NCI-H1105 treated with DMSO at 0.1 percent for 48 hours (cell line): ENCODE measurements around the gene EFCC1.

Experiments used
- DNase-seq: peaks from one replicate; lab custom pipeline; 2025; lab: John Stamatoyannopoulos, UW

EFCC1 gene

GRCh38 chr3:128994581-128995546, 6.2 kb upstream of the EFCC1 start:
- DNase-seq = no peak

GRCh38 chr3:128995737-128996136, 5.4 kb upstream of the EFCC1 start:
- DNase-seq = no peak

GRCh38 chr3:128996200-128996599, 4.9 kb upstream of the EFCC1 start:
- no peak for DNase-seq

- no peak for DNase-seq
These were observed 4.4 kb upstream of the EFCC1 start for GRCh38 chr3:128996726-128997125.

GRCh38 chr3:128997486-128998133, 3.5 kb upstream of the EFCC1 start:
- no peak for DNase-seq

- no peak for DNase-seq
These were observed 2.5 kb upstream of the EFCC1 start for GRCh38 chr3:128998561-128998960.

- no peak for DNase-seq
These were observed 2.0 kb upstream of the EFCC1 start for GRCh38 chr3:128999102-128999501.

- no peak for DNase-seq
These were observed 383 bp upstream of the EFCC1 start for GRCh38 chr3:129000742-129001100.

- peak; percentile 55 for DNase-seq
These were observed 885 bp downstream of the EFCC1 start for GRCh38 chr3:129001806-129002572.

GRCh38 chr3:129002573-129003569, 1.8 kb downstream of the EFCC1 start:
- DNase-seq = no peak

GRCh38 chr3:129003578-129004112, 2.5 kb downstream of the EFCC1 start:
- DNase-seq = peak; percentile 77

GRCh38 chr3:129004639-129005295, 3.7 kb downstream of the EFCC1 start:
- DNase-seq = no peak

- no peak for DNase-seq
These were observed 4.6 kb downstream of the EFCC1 start for GRCh38 chr3:129005526-129006303.

- no peak for DNase-seq
These were observed 5.8 kb downstream of the EFCC1 start for GRCh38 chr3:129006864-129007263.

GRCh38 chr3:129007792-129008191, 6.7 kb downstream of the EFCC1 start:
- DNase-seq = no peak

- no peak for DNase-seq
These were observed 8.2 kb downstream of the EFCC1 start for GRCh38 chr3:129009266-129009665.

GRCh38 chr3:129010310-129010956, 9.3 kb downstream of the EFCC1 start:
- DNase-seq = no peak

GRCh38 chr3:129013491-129013891, 12.4 kb downstream of the EFCC1 start:
- no peak for DNase-seq

GRCh38 chr3:129014148-129014547, 13.0 kb downstream of the EFCC1 start:
- DNase-seq = no peak
